ENCODE data around the gene CSMD2.

DNA sequence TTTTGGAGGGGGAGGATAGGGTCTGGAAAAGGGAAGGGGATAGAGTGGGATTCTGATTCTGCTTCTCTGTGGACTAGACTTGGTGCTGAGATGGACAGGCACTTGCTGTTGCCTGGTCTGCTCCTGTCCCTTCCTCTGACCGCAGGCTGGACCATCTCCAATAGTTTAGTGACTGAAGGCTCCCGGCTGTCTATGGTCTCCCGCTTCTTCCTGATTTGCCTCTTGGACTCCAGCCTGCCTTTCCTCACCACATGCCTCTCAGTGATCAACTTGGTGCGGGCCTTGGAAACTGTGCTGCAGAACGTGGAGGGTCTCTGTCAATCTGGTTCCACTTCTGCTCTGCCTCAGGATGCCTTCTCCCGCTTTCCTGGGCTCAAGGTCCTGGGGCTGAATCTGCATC, 698.9 kb downstream of the CSMD2 start:
- TF ChIP-seq, protein P1, sequence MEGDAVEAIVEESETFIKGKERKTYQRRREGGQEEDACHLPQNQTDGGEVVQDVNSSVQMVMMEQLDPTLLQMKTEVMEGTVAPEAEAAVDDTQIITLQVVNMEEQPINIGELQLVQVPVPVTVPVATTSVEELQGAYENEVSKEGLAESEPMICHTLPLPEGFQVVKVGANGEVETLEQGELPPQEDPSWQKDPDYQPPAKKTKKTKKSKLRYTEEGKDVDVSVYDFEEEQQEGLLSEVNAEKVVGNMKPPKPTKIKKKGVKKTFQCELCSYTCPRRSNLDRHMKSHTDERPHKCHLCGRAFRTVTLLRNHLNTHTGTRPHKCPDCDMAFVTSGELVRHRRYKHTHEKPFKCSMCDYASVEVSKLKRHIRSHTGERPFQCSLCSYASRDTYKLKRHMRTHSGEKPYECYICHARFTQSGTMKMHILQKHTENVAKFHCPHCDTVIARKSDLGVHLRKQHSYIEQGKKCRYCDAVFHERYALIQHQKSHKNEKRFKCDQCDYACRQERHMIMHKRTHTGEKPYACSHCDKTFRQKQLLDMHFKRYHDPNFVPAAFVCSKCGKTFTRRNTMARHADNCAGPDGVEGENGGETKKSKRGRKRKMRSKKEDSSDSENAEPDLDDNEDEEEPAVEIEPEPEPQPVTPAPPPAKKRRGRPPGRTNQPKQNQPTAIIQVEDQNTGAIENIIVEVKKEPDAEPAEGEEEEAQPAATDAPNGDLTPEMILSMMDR (IDR thresholded peaks at IDR 0.05), result no peak
- no peak for TF ChIP-seq POLR2A (IDR thresholded peaks at IDR 0.05)
